Hematopoietic multipotent progenitor cell (in vitro differentiated cells): Measurements from ENCODE around the gene PSMA7. TPM values are rescaled to one million over a fixed set of nuclear protein-coding genes. Genes with fewer than 3 reads are reported as not detected.
A peak's percentile ranks its signal among the peaks of the same experiment; 100 is the strongest.

Source experiments
- DNase-seq, 3 donors: peaks; one replicate each; pipeline ENCODE4 v3.0.0-alpha.2; 2011 to 2015; ENCODE audit warnings: low read depth in 2 of 3, low spot score in 2 of 3
- total RNA-seq: library from RNA; depleted of rRNA; stranded (reverse); fragments of >200 nt; gene quantifications from one replicate; pipeline ENCODE4 v1.2.3, GENCODE V29; 2012

The PSMA7 gene
- total RNA-seq, 1 donor = 275 TPM

DNA sequence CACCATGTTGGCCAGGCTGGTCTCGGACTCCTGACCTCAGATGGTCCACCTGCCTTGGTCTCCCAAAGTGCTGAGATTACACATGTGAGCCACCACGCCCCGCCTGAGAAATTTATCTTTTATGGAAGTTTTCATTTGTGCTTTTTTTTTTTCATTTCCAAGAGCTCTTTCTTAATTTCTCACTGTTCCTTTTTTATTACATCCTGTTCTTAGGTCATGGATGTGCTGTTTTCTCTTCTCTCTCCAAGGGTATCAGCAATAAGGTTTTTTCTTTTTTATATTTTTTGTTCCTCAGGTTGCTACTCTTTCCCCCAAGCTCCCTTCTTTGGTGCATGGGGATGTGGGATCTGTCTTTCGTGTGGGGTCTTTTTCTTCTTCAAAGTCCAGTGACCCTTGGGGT, 42.1 kb downstream of the PSMA7 start:
- DNase-seq = no peak

DNA sequence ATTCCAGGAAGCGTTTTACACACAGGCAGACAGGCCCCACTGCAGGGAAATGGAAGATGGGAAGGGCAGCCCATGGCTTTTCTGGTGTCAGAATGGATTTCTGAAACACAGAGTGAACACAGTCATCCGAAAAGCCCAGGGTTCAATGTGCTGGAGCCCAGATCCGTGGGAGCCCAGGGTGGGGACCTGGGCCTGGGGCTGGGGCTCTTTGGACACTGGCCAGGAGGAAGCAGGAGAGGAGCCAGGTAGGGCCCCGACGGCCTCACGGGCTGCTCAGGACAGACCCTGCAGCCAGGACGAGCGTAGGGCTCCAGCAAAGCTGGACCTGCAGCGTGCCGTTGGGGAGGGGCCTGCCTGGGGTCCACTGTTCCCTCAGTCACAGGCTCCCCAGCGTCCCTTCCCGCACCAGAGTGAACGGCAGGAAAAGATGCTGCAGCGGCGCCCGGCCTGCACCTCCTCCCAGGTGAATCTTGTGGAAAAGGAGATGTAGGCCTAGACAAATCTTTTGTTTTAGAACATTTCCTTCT, 45.2 kb downstream of the PSMA7 start:
- DNase-seq = no peak

DNA sequence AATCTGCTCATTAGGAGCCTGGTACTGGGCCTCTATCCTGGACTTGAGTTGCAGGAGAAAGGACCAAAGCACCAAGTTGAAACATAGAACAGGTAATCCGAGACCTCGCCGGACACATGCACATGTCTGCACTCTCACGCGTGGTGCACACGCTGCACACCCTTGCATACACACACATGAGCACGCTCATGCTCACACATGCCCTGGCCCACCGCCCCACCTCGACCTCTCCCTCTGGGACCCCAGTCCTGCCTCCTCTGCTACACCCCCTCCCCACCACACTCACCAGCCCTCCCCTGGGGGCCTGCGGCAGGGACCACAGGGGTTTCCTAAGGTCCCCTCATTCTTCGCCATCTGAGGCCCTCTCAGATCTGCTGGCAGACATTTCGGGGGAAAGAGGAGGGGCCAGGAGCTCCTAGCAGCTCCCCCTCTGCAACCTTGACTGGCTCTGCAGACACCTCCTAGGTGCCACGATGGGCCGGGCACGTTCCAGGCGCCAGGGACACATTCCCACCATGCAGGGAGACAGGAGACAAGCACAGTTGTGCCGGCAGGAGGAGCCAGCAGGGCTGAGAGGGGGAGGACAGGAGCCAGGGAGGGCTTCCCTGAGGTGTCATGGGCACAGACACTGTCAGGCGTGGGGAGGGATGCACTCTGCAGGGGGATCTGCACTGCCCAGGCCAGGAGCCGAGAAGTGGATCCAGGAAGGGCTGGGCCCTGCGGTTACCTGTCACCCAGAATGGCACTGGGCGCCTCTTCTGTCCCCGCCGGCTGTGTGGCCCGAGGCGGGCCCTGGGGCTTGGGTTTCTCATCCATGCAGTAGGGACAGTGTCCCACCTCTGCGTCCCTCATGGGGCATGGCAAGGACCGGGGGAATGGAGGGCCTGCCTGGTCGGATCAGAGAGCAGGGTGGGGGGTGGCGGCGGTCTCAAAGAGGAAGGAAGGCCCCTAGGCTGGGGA, 46.5 kb downstream of the PSMA7 start:
- no peak for DNase-seq

DNA sequence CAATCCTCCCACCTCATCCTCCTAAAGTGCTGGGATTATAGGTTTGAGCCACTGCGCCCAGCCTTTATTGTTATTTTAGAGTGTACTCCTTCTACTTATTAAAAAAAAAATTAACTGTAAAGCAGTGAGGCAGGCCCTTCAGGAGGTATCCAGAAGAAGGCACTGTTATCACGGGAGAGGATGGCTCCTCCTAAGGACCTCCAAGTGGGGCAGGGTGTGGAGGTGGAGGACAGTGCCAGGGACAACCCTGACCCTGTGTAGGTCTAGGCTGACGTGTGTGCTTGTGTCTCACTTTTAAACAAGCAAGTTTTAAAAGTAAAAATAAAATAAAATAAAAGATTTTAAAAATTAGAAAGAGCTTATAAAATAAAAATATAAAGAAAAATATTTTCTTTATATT, 53.8 kb downstream of the PSMA7 start:
- DNase-seq = no peak

DNA sequence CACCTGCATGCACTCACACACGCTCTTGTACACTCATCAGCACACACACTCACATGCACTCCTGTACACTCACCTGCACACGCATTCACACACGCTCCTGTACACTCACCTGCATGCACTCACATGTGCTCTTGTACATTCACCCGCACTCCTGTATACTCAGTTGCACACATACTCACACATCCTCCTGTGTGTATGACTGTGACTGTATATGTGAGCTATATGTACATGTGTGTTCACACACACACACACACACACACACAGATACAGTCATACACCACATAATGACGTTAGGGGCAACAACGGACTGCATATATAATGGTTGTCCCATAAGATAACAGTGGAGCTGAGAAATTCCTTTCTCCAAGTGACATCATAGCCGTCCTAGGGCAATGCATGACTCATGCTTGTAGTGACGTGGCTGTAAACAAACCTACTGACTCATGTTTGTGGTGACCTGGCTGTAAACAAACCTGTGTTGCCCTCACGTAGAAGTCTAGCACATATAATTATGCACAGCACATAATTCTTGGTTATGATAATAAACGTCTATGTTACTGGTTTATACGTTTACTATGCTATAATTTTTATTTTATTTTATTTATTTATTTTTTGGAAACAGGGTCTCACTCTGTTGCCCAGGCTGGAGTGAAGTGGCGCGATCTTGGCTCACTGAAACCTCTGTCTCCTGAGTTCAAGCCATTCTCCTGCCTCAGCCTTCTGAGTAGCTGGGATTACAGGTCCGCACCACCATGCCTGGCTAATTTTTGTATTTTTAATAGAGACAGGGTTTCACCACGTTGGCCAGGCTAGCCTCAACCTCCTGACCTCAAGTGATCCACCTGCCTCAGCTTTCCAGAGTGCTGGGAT, 54.7 kb downstream of the PSMA7 start:
- peak in 1 of 3 donors; percentile 22 for DNase-seq

DNA sequence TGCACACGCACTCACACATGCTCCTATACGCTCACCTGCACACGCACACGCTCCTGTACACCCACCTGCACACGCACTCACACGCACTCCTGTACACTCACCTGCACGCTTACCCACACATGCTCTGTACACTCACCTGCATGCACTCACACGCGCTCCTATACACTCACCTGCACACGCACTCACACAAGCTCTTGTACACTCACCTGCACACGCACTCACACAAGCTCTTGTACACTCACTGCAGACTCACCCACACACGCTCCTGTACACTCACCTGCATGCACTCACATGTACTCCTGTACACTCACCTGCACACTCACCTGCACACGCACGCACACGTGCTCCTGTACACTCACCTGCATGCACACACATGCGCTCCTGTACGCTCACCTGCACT, 55.6 kb downstream of the PSMA7 start:
- no peak for DNase-seq

DNA sequence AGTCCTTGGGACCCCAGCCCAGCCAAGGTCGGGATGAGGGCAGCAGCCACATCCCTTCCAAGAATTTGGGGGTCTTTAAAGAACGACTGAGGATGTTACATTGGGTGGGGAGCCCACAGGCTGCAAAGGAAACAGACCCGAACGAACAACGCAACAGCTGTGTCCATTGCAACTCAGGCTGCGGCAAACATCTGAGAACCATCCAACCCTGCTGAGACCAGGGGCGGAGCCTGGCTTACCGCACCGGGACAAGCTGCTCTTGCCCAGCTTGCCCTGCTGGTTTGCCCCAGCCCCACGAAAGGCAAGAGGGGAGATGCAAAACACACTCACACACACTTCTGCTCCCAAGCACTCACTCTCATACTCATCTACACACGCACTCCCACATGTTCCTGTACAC, 56.0 kb downstream of the PSMA7 start:
- DNase-seq = no peak

Other genes with a start within 250 kb of the PSMA7 start
- 9.7 TPM for gene TAF4, start 77.5 kb downstream of the PSMA7 start, total RNA-seq
- gene LSM14B, start 20.9 kb downstream of the PSMA7 start, total RNA-seq = 35.3 TPM
- gene SS18L1, start 375 bp upstream of the PSMA7 start, total RNA-seq = 58.2 TPM
- gene MTG2, start 39.6 kb upstream of the PSMA7 start, total RNA-seq = 24.5 TPM
- not detected for gene HRH3, start 76.9 kb upstream of the PSMA7 start, total RNA-seq
- gene OSBPL2, start 95.1 kb upstream of the PSMA7 start, total RNA-seq = 35.5 TPM
- 90.5 TPM for gene ADRM1, start 159.6 kb upstream of the PSMA7 start, total RNA-seq
- 1.6 TPM for gene LAMA5, start 223.9 kb upstream of the PSMA7 start, total RNA-seq
- gene RPS21, start 243.7 kb upstream of the PSMA7 start, total RNA-seq = 5,188 TPM